GM19467 (cell line): Measurements from ENCODE around the gene DNM3.
"Not testable (repeated sequence)": the region's sequence is repeated elsewhere in the genome, so short reads cannot be mapped to it uniquely, and the experiment has no call there.

Experiments
- ATAC-seq: cut with Tn5 transposase; IDR thresholded peaks from one replicate; pipeline ENCODE4 v1.9.1; 2021; ENCODE audit warnings: mild to moderate bottlenecking, moderate library complexity; ENCODE audit not compliant: unreplicated experiment

Gene DNM3

DNA sequence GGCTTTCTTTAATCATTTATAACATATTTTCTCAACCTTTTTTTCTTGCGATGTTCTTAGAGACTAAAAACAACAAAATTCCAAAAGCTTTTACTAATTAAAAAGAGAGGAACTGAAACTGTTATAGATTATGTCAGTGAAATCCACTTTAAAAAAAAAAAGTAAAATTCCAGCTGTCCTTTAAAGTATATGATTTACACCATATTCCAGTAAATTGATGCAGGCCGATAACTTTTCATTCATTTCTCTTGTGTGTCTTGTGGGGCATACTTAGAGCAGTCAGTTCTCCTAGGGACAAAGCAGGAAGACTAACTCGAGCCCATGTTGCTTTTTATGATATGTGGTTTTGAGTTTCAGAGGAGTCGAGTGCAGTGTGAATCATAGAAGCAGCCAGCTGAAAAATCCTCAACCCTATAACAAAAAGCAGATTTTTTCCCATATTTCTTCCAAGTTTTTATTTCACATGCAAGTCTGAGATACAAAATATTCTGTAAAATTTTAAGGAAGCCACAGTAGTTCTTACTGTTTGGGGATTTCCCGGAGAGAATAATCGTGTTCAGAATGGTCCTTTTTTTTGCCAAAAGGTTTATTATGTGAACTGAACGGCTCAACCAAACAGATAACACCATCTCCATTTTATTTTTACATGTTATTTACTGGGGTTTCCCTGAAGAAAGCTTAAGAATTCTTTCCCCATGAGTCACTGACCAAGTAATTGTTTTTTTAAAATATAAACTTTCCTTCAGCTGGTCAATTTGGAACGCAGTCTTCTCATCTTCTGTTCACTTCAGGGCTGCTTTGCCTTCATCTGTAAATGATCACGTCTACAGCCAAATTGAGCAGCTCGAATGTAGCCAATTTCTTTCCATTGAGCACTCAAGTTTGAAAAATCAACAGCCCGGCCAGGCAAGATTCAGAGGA lies 502.2 kb downstream of the DNM3 start:
- no peak for ATAC-seq

DNA sequence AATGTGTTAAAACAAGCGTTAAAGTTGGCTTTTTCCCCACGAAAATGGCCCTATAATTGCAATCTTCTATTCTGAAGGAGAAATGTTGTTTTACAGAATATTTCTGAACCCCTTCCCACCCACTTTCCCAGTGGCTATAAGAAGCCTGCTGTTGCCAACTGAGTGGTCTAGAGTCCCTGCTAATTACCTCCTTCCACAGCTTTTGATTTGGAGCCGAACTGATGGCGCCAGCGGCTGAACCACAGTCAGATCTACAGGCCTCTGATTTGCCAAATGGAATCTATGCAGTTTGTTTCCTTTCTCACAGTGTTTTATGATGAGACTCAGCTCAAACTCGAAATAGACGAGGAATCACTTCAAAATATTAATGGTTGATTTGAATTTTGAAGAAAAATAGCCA lies 503.1 kb downstream of the DNM3 start:
- ATAC-seq: no peak

DNA sequence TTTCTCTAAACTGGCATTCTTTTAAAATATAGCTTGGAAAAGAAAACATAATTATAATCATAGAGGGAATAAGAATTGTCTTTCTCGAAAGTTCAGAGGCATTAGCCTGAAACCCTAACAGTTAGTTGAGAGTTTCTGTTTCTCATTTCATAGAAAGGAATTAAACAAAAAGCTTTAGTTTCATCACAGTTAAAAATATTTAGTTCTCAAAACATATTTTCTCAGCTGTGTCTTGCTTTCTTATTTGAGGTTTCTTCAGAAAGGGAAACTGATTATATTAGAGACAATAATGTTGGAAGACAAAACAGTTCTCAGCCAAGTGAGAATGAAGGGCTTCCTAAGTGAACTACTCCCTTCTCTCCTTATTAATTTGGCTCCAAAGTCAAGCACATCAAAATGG lies 503.8 kb downstream of the DNM3 start:
- ATAC-seq: no peak

DNA sequence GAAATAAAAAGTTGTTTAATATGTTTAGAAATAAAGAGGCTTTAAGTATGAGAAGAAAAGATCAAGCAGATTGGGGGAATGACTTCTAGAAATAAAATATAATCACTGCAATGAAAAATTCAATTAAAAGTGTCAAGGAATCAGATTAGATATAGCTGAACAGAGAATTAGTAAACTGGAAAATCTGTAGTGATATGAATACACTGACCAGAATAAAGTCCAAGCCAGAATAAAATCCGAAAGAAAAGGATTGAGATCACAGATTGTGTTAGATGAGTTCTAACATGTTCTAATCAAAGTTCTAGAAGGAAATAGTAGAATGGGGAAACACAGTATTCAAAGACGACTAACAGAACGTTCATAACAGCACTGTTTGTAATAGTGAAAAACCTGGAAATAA lies 506.1 kb downstream of the DNM3 start:
- ATAC-seq: no peak

DNA sequence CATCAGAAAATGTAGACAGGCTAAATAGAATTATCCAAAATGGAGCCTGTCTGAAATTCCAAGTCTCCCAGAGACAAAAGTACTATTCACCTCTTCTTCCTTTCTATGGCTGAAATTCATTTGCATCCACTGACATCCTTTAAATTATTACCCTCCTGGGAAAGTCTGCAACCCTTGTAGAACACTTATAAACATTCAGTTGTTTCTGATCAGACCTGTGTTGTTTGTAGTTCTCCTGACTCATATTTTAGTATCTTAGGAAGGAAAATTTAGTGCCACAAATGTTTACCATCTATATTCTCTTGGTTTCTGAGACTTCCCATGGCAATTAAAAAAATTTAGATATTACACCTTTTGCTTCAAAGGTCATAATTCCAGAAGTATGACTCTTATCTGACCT lies 509.6 kb downstream of the DNM3 start:
- ATAC-seq: no peak

DNA sequence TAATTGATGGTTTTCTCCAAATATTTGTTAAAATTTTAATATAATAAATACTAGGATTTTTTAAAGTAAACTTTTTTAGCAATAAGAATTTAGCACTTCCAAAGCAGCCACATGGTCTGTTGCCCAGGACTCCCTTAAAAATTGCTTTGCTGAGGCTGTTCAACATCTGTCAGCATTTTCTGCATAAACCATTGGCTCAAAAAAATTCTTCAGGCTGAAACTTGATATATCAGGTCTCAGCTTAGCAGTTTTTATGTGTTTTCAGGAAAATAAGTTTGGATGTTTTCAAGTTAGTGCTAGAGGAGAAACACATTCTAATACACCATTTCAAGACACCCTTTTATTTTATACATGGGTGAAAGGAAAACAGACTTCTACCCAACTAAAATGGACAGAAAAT lies 510.0 kb downstream of the DNM3 start:
- ATAC-seq: no peak

DNA sequence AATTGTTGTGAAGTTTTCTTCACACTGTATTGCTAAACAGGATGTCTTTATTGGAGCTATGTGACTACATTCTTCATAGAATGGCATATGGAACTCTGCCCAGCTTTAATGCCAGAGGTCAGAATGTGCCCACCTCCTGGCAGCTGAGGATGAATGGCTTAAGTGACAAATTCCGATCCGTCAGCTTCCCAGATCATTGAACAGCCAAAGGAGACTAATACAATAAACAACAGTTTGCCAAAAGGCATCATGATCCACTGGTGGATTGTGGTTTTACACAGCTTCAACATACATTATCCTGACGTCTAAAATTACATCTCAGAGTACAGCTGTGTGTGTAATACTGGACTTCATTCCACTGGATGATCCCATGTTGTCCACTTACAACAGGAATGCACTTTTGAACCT lies 510.5 kb downstream of the DNM3 start:
- no peak for ATAC-seq

DNA sequence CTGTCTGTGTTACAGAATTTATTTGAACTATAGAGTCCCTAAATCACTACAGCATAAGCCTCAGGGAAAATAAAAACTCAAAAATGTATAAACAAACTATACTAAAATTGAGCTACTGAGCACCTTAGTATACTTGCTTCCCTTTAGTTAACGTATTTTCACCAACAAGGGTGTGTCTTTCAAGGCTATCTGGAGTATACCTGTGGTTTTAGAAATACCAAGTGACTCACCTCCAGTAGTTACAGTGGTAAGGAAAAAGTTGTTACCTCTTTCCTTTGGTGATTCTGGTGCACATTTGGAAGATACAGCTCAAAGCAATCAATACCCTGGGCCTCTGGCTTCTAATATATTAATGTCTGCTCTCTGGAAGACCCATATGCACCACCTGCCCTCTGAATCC lies 511.1 kb downstream of the DNM3 start:
- ATAC-seq: no peak

DNA sequence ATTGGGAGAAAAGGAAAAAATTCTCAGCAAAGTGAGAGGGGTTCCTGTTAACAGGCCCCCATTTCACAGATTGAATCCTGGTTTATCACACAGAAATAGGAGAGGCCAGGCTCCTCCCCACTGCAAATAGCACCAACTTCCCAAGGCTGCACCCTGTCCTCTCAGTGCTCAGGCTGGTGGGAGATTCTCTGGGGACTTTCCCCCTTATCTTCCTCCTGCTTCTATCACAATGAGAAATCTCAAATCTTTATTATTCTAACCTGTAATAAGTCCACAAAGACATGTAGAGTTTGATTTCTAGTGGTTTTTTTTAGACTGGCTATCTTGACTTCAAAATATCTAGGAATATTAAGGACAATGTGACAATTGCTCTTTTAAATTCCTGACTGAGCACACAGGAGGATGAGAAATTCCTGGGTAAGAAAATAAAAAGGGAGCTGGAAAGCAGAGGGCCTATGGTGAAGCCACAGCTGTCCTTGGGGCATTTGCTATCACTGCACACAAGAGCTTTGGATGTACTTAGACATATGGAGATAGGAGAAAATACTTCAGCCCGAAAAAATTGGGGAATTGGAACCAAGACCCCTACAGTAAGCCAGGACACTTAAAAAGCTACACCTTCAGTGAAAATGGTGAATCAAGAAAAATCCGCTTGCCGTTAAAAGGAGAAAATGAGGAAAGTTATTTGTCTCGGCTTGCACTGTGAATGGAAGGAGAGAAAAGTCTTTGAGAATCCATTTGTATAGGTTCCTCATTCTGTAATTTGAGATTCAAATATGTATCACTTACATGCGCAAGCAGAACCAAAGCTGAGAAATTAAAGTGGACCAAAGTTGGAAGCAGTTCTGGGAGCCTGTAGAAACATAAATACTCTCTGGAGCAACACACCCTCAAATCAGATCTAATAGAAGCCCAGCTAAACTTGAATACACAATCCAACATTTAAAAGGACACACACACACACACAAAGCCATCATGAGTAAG lies 513.3 kb downstream of the DNM3 start:
- ATAC-seq: no peak

DNA sequence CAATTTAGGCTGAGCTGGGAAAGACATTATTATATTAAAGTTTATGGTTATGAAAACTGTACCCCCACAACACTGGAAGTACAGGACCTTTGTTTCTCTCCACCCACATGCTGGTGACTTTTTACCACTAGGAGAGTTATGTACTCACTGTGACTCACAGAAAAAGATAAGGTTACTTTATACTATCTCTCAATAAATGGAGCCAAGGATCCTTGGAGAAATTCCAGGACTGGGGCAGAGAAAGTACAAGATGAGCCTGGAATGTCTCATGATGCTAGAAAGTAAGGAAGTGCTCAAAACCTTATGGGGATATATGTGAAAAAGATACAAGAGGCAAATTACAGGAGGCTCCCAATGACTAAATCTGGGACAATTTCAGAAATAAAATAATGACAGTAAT lies 515.3 kb downstream of the DNM3 start:
- no peak for ATAC-seq

DNA sequence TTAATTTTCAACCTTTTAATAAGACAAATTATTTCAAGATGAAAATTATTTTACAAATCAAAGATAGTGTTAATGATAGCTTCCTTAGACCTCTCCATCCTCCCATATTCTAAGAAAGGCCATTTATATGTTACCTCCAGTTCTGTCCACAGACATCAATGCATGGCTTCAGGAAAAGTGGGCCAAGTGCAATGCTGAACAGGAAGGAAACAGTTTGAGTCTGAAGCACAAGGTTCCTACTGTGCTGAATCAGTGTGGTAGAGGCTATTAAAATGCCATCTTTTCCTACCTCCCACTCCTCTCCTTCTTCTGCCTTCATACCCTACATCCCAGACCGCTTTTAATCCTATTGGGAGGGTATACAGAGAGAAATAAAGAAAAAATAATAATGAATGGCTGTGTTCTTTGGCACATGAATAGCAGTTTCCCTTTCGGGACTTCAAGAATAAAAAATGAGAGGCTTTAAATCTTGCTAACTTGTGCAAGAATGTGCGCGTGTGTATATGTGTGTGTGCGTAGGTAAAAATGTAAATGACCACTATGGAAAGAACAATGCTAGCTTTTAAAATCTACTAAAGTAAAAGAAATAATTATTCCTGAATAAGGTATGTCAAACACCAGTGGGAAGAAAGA lies 516.6 kb downstream of the DNM3 start:
- ATAC-seq: no peak

DNA sequence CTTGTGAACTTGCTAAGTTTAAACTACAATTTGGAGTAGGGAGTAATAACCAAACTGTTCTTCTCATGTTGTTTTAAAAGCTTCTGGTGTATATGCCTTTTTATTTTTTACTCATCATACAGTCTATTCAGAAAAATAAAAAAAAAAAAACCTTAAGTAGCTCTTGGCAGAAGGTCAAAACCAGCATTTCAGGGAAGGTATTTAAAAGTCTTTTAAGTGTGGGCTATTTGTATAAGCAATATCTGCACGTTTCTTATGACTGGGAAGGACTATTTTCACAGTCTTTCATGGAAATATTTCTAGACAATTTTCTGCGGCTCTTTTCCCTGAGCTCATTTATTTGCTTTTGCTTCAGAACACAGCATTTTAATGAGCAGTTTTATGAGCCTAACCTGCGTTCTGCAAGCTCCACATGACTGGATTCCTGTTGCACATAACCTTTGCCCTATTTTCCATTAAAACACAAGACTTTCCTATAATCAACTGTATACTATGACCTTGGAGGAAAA lies 518.2 kb downstream of the DNM3 start:
- no peak for ATAC-seq

DNA sequence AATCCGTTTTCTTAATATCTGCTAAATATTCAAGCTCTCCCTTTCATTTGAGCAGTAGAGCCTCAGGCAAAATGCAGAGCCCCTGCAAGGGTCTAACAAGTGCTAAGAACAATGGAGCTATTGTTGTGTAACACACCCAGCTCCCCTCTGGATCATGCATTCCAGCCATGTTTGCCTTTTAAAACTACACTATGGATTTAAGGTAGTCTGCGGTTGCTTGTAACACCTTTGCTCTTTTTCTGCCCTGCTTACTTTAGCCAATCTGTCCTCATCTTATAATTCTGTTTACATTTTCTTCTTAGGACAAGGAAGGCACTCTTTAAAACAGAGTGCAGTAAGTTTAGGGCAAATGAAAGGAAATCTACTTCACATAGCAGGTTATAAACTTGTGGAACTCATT lies 519.2 kb downstream of the DNM3 start:
- no peak for ATAC-seq

DNA sequence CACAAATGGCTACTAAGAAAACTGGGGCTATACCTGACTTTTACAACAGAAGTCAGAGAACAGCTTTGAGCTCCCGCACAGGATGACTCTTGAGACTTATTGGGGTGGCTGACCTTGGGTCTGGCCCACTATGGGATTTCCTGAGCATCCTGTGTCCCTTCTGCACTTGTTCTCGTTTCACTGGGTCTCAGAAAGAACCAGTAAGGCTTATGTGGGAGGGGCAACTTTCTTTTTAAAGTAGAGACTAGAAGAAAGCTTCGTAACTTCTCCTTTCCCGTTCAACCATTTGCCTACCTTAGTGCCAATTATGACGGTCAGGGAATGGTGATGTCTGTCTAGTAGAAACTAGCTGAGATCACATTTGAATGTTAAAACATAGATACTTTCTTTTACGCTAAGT lies 519.7 kb downstream of the DNM3 start:
- no peak for ATAC-seq

DNA sequence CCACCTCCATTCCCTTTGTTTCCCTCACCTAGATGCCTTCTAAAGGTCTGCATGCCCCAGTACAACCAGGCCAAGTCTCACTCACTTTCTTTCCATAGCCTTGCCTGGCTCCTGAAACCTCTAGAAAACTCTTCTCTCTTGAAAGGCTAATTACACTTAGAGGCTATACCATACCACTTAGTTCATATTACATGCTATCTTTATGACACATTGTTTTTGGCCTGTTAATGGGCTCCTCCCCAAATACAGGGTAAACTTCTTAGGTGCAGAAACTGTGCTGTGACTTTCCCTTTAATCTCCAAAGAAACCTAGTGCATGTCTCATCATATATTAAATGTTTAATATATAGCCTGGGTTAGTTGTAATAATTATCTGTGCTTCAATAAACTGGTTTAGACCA lies 522.6 kb downstream of the DNM3 start:
- no peak for ATAC-seq

DNA sequence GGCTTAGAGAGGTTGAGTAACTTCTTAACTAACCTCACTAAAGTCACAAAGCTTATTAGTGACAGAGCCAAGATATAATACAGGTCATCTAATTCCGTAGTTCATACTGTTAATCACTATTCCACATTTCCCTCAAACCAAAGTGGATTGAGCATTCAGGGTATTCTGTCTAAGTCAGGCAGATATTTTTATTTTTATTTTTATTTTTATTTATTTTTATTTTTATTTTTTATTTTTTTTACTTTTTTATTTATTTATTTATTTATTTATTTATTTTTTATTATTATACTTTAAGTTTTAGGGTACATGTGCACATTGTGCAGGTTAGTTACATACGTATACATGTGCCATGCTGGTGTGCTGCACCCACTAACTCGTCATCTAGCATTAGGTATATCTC lies 530.3 kb downstream of the DNM3 start:
- not testable (repeated sequence) for ATAC-seq

DNA sequence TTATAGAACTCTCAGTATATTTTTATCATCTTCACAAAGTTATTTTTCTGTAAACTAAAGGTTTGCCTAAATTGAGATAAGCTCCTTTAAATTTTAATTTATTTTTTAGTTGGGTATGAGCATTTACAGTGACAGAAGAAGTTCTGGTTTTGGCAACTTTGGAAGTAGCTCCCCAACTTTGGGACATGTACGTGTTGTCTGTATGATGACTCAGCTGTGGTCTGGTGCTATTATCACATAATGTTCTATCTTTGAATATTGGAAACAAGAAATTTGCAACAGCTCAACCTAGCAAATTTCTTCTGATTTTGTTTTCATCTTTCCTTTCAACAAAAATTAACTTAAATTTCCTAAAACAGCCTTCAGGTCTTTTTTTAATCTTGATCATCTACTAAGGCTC lies 532.6 kb downstream of the DNM3 start:
- no peak for ATAC-seq

DNA sequence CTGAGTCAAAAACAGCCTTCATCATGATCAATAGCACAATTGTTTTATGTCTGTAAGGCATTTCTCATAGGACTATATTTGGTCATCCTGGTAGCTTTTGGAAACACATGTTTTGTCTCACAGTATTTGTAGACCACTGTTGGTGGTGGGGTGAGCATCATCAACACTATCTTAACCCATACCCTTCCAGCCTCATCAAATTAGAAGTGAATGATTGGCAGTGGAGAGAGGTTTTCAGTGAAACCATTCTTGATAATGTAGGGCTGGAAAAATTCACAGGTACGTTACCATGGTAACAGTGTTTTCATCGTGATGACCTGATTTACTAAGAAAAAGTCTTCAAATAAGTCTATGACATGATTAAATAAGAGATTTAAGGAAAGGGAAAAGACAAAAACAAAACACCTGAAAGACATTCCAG lies 533.9 kb downstream of the DNM3 start:
- no peak for ATAC-seq

DNA sequence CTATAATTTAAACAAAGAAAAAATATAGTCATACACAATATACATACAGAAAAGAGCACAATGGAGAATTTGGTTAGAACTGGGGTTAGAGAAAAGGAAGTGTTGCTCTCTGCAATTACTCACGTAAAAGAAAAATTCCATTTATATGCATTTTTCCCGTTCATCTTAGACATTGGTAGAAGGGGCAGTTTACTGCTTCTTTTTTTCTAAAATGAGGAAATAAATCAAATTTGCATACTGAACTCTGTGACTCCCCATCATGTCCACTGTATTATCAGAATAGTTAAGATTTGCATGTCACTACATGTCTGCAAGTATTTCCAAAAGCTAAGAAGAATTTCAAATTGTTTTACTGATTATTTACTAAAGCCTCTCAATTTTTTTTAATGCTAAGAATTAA lies 535.1 kb downstream of the DNM3 start:
- no peak for ATAC-seq

DNA sequence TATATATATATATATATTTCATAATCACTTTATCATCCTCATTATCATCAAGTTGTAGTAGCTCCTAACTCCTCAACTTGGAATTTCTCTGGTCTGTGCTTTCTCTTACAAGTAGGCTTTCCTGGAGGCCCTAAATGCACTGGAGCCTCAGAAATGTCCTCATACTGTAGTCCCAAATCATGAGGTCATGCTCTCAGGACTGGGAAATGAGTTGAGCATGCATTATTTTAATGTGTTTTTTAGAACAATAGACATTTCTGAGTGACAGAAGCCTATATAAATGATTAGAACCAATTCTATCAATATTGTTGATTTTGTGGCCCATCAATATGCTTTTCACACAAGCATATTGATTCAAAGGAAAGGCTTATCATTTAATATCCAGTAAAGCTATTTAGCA lies 536.3 kb downstream of the DNM3 start:
- ATAC-seq: no peak

DNA sequence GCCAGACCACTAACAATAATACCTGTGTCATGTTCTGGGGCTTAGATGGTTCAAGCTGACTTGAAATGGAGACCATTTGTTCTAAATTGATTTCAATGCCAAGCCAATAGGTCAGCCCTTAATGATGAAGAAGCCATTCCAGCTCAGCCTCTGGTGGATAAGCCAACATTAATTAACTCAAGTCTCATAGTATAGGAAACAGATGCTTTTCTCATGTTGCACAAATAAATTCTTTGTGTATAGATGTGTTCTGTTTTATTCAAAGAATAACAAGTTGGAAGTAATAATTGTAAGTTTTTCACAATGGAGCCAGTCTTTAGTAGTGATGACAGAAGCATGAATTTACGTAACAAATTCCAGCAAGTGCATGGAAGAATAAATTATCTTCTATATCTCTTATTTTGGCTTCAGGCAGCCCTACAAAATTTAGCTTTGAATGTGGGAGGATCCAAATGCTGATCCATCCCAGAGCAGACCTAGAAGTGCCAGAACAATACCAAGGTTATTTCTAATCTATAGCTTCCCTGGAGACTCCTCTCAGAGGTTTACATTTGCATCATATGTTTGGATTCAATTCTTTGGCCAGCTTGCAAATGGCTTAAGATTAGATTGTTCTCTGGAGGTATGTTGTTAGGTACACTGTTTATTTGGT lies 536.9 kb downstream of the DNM3 start:
- no peak for ATAC-seq
